HL-60 (cell line): ENCODE data around the gene DMAP1.

Experiments used
- DNase-seq, 2 experiments: peaks; one replicate each; pipeline ENCODE4 v3.0.0-alpha.2; 2010 to 2020; ENCODE audit warnings: low read depth in 1 of 2, low spot score in 1 of 2
- H3K27ac ChIP-seq: fragments of 250-450 bp; sonication (Bioruptor Pico); replicated peaks from 2 replicates; pipeline ENCODE4 v1.5.1; 2020; ENCODE audit warnings: mild to moderate bottlenecking, moderate library complexity
- H3K27me3 ChIP-seq: fragments of 250-450 bp; sonication (Bioruptor Pico); 2 replicates; pipeline ENCODE4 v1.5.1; 2021; ENCODE audit warnings: mild to moderate bottlenecking, moderate library complexity; ENCODE audit not compliant: insufficient read depth, poor library complexity, severe bottlenecking
- H3K4me3 ChIP-seq: replicated peaks from 2 replicates; pipeline ENCODE4 v1.5.1; 2011; ENCODE audit warnings: mild to moderate bottlenecking, control low read depth, low read length; ENCODE audit not compliant: insufficient read depth
- GABPA ChIP-seq: IDR thresholded peaks from 2 replicates; pipeline ENCODE4 v1.6.1; 2012; ENCODE audit warnings: low read depth
- POLR2AphosphoS5 ChIP-seq: IDR thresholded peaks from 2 replicates; pipeline ENCODE4 v1.6.1; 2012; ENCODE audit warnings: low read depth
- SPI1 ChIP-seq: IDR thresholded peaks from 2 replicates; pipeline ENCODE4 v1.6.1; 2012; ENCODE audit warnings: low read depth, mild to moderate bottlenecking, borderline replicate concordance
- TF ChIP-seq, protein P1 (sequence below): IDR thresholded peaks from one replicate; pipeline ENCODE4 v1.5.1; 2011; ENCODE audit warnings: low read length, control low read depth, inconsistent platforms; ENCODE audit not compliant: insufficient read depth
- TF ChIP-seq, protein P2 (sequence below): IDR thresholded peaks from 2 replicates; pipeline ENCODE4 v1.6.1; 2012; ENCODE audit warnings: low read depth; ENCODE audit not compliant: insufficient replicate concordance

Gene DMAP1

DNA sequence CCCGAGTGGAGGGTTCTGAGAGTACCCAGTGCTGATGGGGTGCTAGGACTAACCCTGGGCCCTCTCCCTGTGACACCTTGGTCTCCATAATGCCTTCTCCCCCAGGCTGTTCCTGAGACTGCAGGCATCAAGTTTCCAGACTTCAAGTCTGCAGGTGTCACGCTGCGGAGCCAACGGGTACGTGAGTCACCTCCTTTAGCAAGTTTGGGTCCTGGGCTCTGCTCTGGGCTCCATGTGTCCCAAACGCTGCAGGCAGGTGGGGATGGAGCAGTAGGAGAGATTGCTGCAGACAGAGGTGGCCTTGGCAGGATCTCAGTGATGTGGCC is 6.0 kb downstream of the DMAP1 start:
- DNase-seq: no peak
- no peak overlapping the region for H3K27ac ChIP-seq
- H3K4me3 ChIP-seq: no peak overlapping the region
- TF ChIP-seq, protein P1, sequence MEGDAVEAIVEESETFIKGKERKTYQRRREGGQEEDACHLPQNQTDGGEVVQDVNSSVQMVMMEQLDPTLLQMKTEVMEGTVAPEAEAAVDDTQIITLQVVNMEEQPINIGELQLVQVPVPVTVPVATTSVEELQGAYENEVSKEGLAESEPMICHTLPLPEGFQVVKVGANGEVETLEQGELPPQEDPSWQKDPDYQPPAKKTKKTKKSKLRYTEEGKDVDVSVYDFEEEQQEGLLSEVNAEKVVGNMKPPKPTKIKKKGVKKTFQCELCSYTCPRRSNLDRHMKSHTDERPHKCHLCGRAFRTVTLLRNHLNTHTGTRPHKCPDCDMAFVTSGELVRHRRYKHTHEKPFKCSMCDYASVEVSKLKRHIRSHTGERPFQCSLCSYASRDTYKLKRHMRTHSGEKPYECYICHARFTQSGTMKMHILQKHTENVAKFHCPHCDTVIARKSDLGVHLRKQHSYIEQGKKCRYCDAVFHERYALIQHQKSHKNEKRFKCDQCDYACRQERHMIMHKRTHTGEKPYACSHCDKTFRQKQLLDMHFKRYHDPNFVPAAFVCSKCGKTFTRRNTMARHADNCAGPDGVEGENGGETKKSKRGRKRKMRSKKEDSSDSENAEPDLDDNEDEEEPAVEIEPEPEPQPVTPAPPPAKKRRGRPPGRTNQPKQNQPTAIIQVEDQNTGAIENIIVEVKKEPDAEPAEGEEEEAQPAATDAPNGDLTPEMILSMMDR: no peak
- TF ChIP-seq SPI1: no peak
- TF ChIP-seq, protein P2, sequence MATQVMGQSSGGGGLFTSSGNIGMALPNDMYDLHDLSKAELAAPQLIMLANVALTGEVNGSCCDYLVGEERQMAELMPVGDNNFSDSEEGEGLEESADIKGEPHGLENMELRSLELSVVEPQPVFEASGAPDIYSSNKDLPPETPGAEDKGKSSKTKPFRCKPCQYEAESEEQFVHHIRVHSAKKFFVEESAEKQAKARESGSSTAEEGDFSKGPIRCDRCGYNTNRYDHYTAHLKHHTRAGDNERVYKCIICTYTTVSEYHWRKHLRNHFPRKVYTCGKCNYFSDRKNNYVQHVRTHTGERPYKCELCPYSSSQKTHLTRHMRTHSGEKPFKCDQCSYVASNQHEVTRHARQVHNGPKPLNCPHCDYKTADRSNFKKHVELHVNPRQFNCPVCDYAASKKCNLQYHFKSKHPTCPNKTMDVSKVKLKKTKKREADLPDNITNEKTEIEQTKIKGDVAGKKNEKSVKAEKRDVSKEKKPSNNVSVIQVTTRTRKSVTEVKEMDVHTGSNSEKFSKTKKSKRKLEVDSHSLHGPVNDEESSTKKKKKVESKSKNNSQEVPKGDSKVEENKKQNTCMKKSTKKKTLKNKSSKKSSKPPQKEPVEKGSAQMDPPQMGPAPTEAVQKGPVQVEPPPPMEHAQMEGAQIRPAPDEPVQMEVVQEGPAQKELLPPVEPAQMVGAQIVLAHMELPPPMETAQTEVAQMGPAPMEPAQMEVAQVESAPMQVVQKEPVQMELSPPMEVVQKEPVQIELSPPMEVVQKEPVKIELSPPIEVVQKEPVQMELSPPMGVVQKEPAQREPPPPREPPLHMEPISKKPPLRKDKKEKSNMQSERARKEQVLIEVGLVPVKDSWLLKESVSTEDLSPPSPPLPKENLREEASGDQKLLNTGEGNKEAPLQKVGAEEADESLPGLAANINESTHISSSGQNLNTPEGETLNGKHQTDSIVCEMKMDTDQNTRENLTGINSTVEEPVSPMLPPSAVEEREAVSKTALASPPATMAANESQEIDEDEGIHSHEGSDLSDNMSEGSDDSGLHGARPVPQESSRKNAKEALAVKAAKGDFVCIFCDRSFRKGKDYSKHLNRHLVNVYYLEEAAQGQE: no peak
- TF ChIP-seq GABPA: no peak
- TF ChIP-seq POLR2AphosphoS5: no peak
- no peaks in the 10 kb centered on the region for H3K27me3 ChIP-seq

DNA sequence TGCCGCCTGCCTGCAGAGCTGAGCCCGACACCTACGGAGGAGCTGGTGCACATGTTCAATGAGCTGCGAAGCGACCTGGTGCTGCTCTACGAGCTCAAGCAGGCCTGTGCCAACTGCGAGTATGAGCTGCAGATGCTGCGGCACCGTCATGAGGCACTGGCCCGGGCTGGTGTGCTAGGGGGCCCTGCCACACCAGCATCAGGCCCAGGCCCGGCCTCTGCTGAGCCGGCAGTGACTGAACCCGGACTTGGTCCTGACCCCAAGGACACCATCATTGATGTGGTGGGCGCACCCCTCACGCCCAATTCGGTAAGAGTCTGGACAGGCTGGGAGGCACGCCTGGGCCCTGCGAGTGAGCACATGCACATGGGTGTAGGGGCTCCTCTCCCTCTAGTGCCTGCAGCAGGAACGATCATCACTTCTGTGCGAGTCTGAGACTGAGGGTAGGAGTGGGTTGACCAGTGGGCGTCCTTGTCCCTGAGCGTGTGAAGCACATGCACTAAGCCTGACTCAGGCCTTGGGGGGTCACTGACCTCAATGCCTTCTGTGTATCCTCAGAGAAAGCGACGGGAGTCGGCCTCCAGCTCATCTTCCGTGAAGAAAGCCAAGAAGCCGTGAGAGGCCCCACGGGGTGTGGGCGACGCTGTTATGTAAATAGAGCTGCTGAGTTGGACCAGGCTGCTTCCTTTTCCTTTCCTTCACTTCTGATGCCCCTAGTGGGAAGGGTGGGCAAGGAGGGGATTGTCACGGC is 6.9 kb downstream of the DMAP1 start:
- TF ChIP-seq, protein P1: no peak
- TF ChIP-seq, protein P2: no peak
- no peak for TF ChIP-seq GABPA
- TF ChIP-seq SPI1: no peak
- no peak for TF ChIP-seq POLR2AphosphoS5

DNA sequence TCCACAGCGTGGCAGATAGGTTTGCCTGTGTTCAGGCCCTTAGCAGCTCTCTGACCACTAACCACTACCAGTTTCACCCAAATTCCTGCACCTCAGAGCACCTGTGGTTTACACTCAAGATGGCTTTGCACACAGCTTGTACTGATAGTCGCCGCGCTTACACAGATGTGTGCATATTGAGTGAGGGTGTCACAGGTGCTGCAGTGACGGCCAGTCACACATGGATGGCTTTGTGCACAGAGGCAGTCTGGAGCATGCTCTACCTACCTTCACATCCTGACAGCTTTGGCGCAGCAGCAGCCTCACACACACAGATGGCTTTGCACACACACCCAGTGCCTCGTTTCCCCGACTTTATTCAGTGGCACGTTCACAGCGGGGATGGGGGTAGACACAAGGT is 7.5 kb downstream of the DMAP1 start:
- no peak overlapping the region for H3K27ac ChIP-seq

More for the DNA sequence above, 6.9 kb downstream of the DMAP1 start:
- Histone ChIP-seq H3K27me3 (no peaks in the 10 kb centered on the region), H3K27ac (no peak overlapping the region), H3K4me3 (no peak overlapping the region)
- DNase-seq: no peak

More for the DNA sequence above, 7.5 kb downstream of the DMAP1 start:
- no peak overlapping the region for H3K4me3 ChIP-seq
- DNase-seq: no peak
- TF ChIP-seq GABPA (no peak), POLR2AphosphoS5 (no peak), SPI1 (no peak)
- TF ChIP-seq, protein P2: no peak
- TF ChIP-seq, protein P1: no peak
- H3K27me3 ChIP-seq: no peaks in the 10 kb centered on the region
